ENCODE data around the gene GCH1. TPM values are rescaled to one million over a fixed set of nuclear protein-coding genes. Genes with fewer than 3 reads are reported as not detected.
A peak's percentile ranks its signal among the peaks of the same experiment; 100 is the strongest.

Gene GCH1
- total RNA-seq, 1 donor from 2014 or later = 35.4 TPM

GRCh38 chr14:54895683-54896082, 6.9 kb downstream of the GCH1 start:
- Mint-ChIP-seq H3K4me1 (ENCODE audit: low read depth) (peaks cover 10% of the 10 kb centered on the region), H3K4me3 (ENCODE audit: low read depth) (no peak overlapping the region), H3K27me3 (no peaks in the 10 kb centered on the region), H3K27ac (no peak overlapping the region), H3K36me3 (ENCODE audit: insufficient read depth) (peaks cover 8% of the 10 kb centered on the region), H3K9me3 (ENCODE audit: low read depth) (no peaks in the 10 kb centered on the region)
- no peak for TF ChIP-seq CTCF (IDR thresholded peaks at IDR 0.05; ENCODE audit: unreplicated experiment)
- no peak for DNase-seq (ENCODE audit: low spot score, unreplicated experiment)

- peaks cover 8% of the 10 kb centered on the region for H3K4me1 Mint-ChIP-seq (ENCODE audit: low read depth)
- no peak overlapping the region for H3K27ac Mint-ChIP-seq
- no peaks in the 10 kb centered on the region for H3K9me3 Mint-ChIP-seq (ENCODE audit: low read depth)
- no peak overlapping the region for H3K4me3 Mint-ChIP-seq (ENCODE audit: low read depth)
- TF ChIP-seq CTCF (IDR thresholded peaks at IDR 0.05; ENCODE audit: unreplicated experiment) = no peak
- H3K36me3 Mint-ChIP-seq (ENCODE audit: insufficient read depth) = peaks cover 8% of the 10 kb centered on the region
- H3K27me3 Mint-ChIP-seq = no peaks in the 10 kb centered on the region
- no peak for DNase-seq (ENCODE audit: low spot score, unreplicated experiment)
Measured at GRCh38 chr14:54894995-54895394, 7.6 kb downstream of the GCH1 start.

GRCh38 chr14:54893151-54893760, 9.4 kb downstream of the GCH1 start:
- H3K4me3 Mint-ChIP-seq (ENCODE audit: low read depth) = no peak overlapping the region
- no peaks in the 10 kb centered on the region for H3K9me3 Mint-ChIP-seq (ENCODE audit: low read depth)
- H3K27ac Mint-ChIP-seq = no peak overlapping the region
- no peaks in the 10 kb centered on the region for H3K27me3 Mint-ChIP-seq
- DNase-seq (ENCODE audit: low spot score, unreplicated experiment) = no peak
- H3K36me3 Mint-ChIP-seq (ENCODE audit: insufficient read depth) = peaks cover 9% of the 10 kb centered on the region
- TF ChIP-seq CTCF (IDR thresholded peaks at IDR 0.05; ENCODE audit: unreplicated experiment) = peak; percentile 67
- peaks cover 22% of the 10 kb centered on the region for H3K4me1 Mint-ChIP-seq (ENCODE audit: low read depth)

- no peaks in the 10 kb centered on the region for H3K9me3 Mint-ChIP-seq (ENCODE audit: low read depth)
- no peak for TF ChIP-seq CTCF (IDR thresholded peaks at IDR 0.05; ENCODE audit: unreplicated experiment)
- no peak overlapping the region for H3K4me3 Mint-ChIP-seq (ENCODE audit: low read depth)
- peaks cover 28% of the 10 kb centered on the region for H3K4me1 Mint-ChIP-seq (ENCODE audit: low read depth)
- H3K27me3 Mint-ChIP-seq = no peaks in the 10 kb centered on the region
- no peak overlapping the region for H3K27ac Mint-ChIP-seq
- H3K36me3 Mint-ChIP-seq (ENCODE audit: insufficient read depth) = peaks cover 6% of the 10 kb centered on the region
- no peak for DNase-seq (ENCODE audit: low spot score, unreplicated experiment)
Measured at GRCh38 chr14:54891471-54892245, 11.0 kb downstream of the GCH1 start.

GRCh38 chr14:54890788-54891187, 11.8 kb downstream of the GCH1 start:
- no peak for TF ChIP-seq CTCF (IDR thresholded peaks at IDR 0.05; ENCODE audit: unreplicated experiment)
- Mint-ChIP-seq H3K27me3 (no peaks in the 10 kb centered on the region), H3K27ac (peak overlapping the region; percentile 4), H3K4me3 (ENCODE audit: low read depth) (no peak overlapping the region), H3K9me3 (ENCODE audit: low read depth) (no peaks in the 10 kb centered on the region), H3K4me1 (ENCODE audit: low read depth) (peaks cover 25% of the 10 kb centered on the region), H3K36me3 (ENCODE audit: insufficient read depth) (peaks cover 6% of the 10 kb centered on the region)
- DNase-seq (ENCODE audit: low spot score, unreplicated experiment) = no peak
